Activated T-cell treated with anti-CD3 and anti-CD28 coated beads for 1 hour (primary cell): ENCODE data around the gene CLCNKB.
"Not testable (repeated sequence)": the region's sequence is repeated elsewhere in the genome, so short reads cannot be mapped to it uniquely, and the experiment has no call there.

Source experiments
- DNase-seq: peaks from one replicate; pipeline ENCODE4 v3.0.0-alpha.2; 2020; ENCODE audit warnings: low read depth

The CLCNKB gene

DNA sequence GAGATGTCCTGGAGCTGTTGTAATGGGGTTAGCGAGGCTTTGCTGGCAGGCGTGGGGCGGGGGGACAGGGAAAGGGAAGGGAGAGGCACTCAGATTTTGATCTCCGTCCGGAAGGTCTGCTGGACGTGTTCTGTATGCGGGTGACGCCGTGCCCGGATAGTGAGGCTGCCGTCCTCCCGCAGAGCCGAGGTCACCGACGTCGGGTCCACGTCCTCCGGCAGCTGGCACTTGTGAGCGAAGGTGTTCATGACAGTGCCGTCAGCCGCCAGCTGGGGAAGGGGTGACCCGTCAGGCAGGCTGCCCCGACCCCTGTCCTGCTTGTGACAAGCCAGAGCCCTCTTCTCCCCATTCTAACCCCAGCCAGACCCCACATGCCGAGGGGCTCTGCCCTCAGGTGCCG is 28.1 kb upstream of the CLCNKB start:
- DNase-seq, result no peak

DNA sequence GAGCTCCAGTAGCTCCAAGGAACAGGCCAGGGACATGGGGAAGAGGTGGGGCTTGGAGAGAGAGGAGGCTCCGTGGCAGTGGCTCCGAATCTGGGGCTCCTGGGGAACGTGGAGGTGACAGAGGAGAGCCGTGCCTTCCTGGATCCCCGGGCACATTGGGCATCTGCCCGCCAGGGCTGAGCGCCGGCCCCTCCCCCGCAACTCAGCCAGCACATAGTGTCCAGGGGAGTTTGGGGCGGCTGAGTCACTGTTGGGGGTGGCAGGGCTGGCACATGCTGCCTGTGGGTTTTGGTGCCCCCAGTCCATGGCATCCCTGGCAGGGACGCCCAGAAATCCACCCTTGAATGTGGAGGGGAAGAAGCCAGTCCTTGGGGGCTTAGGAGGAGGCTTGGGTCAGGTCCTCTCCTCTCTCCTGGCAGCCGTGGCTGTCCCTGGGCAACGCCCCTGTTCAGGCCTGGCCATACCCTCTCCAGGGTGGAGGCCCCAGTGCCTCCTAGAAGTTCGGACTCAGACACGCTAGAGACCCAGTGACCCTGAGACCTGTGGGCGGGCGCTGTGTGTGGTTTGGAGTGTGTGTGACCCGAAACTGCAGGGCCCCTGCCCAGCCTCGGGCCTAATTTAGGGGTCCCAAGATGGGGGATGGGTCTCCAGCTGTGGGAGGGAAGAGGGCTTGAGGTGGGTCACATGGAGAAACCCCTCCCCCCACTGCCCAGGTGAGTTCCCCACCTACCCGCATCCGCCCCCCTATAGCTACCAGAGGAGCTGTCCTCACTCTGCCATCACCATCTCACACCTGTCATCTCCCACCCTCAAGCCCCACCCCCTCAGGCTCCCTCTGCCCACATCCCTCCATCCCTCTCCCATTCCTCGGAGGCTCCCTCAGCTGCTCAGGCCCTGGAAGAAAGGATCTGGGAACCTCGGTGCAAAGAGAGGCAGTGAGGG is 27.4 kb upstream of the CLCNKB start:
- DNase-seq, result no peak

DNA sequence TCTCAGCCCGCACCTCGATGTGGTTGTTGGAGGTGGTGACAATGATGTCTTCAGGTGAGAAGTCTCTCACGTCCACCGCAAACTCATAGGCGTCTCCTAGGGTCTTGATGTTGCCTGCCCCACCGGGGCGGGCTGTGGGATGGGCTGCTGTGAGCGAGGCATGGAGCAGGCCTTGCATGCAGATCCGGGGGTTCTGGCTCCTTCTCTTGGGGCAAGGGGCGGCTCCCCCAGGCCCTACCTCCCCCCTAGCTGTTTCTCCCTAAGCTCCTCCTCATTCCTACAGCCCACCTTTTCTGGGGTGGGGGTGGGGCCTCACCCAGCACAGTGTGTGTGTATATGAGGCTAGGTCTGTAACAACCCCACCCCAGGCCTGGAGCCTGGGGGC is 26.5 kb upstream of the CLCNKB start:
- DNase-seq, result no peak

DNA sequence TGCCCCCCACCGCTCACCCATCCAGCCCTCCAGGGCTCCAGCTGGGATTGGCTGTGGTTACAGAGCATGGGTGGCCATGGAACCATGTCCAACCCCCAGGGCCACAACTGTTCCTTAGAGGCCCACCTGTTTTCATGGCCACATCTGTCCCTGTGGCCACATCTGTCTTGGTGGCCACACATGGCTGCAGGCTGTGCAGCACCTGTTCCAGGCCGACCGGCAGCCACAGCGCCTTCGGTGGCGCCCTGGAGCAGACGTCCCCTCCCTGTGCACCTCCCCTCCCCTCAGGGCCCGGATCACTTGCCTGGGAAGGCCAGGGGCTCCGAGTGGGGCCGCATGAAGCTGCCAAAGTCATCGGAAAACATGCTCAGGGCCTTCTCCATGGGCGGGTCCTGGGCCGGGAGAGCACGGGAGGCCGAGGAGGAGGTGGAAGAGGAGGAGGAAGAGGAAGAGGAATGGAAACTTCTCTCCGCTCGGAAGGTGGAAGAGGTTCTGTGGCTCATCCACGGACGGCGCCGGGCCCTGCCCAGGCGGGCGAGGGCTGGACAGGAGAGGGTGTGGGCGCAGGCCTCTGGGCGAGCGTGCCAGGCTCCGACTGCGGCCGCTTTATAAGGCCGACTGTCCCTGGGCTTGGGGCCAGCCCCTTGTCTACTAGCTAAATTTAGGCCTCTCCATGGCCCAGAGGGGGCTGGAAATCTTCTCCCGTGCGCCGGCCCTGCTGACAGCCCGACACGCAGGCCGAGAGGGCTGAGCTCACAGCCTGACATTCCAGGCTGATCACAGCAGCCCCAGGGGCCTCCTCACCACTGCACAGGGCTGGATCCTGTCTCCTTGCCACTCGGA is 25.9 kb upstream of the CLCNKB start, which contains the start of gene HSPB7:
TSS of gene HSPB7 (minus strand) at position 583 of the 843 bp plus-strand sequence. CDS start at position 503, 80 bp downstream.
- no peak for DNase-seq

DNA sequence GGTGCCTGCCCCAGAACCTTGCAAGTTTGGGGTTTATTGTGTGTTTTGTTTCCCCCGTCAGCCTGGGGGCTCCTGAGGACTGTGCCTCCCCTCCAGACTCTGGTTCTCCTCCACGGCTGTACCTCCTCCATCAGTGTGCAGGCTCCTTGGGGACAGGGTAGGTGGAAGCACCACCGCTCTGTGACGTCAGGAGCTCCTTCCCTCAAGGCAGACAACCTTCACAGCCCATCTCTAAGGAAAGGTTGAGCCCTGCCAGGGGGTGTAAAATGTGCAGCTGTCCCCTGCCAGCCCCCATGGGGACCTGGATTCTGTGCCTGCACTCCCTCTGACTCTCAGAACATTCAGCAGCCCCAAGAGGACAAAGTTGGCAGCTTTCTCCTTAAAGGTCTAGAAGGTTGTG is 25.3 kb upstream of the CLCNKB start:
- DNase-seq, result no peak

DNA sequence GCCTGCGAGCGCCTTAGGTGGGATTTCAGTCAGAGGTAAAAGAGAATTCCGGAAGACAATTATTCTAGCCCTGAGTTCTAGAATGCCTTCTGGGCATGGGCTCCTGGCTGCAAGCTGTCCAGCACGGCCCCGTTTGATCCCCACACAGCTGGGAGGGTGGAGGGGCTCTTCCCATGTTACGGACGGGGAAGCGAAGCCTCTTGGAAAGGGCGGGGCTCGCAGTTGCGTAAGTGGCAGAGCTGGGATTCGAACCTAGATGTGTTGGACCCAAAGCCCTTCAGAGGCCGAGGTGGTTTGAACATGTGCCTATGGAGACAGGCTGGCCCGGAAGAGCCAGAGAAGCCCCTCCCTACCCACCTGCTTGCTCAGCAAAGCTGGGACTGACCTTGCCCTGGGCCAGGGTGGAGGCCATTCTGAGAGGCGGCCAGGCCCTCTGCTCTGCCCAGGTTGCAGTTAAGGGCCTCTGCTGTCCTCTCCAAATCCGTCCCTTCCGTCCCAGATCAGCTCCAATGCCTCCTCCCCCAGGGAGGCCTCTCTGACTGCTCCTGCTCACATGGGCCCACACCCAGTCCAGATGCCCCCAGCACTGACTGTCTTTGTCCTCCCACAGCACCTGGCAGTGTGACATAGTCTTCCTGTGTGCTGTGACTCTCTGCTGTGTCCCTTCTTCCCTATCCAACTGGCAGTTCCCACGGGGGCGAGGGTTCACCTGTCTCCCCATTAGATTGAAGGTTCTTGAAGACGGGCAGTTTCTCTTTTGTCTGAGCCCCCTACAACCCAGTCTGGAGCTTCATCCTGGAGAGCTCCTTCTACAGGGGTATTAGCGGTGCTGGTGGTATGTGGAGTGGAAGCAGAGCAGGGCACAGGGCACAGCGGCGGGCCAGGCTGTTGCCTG is 24.6 kb upstream of the CLCNKB start:
- no peak for DNase-seq

DNA sequence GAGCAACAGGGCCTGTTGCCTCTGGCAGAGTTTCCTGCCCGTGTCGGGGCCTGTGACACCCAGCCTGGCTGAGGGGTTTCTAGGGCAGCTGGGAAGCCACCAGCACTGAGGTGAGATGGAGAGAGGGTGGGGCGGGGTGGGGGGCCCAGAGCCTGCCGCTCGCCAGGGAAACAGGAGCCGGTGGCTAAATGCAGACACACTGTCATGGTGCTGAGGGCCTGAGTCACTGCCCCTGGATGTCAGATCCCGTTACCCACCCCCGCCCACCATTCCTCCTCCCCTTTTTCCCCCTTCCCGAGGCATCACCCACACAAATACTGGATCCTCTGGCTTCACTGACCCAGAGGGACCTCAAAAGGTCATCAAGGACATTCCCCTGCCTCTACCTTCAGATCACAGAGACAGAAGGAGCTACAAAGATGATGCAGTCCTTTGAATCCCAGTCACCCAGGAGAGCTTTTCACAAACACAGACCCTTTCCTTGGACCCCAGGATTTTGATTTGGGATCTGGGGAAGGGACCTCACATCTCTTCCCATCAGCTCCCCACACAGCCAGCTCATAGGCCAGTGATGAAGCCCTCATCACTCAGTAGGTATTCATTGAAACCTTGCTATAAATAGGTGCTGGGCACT is 23.8 kb upstream of the CLCNKB start:
- DNase-seq, result no peak

DNA sequence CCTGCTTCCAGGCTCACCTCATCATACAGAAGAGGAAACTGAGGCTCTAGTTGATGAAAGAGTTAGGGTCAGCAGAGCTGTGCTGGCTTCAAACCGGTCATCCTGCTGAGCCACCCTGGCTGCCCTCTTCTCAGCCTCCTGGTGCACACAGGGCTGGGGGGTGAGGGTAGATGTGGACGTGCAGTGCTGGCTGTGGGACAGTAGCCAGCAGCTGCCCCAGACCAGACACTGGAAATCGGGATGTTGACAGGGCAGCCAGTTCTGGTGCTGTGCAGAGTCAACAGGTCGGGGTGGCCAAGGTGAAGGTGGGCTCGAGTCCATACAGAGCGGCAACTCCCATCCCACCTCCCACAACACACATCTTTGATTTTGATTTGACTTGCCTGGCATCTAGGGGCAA is 23.3 kb upstream of the CLCNKB start:
- DNase-seq, result no peak

DNA sequence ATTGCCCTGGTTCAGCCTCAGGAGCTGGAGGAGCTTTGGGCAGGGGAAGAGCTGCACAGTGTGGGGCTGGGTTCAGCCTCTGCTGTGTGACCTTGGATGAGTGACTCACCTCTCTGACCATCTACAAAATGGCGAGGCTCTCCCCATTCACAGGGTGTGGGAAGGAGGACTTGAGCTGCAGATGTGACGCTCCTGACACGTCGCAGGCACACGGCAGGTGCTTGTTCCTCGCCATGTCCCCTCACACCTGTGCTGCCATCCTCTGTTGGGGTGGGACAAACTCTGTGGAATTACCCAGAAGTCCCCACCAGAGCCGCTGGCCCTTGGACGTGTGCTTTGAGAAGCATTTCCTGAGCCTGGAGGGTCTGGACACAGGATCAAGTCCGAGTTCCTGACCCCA is 22.7 kb upstream of the CLCNKB start:
- not testable (repeated sequence) for DNase-seq

DNA sequence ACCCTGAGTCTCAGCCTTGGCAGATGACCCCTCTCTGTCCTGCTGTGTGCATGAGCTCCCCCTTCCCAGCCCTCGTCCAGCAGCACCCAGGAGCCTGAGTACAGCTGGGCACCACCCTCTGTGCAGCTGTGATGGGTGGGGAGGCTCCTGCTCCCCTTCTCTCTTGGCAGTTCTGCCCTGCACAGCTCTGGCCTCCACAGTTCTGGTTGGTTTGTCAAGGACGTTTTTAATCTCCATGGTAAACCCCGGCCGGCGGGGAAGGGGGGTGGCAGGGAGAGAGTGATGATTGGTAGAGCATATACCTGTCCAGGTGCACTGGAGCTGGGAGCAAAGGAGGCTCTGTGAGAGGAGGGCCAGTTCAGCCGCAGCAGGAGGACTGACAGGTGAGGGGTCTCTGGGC is 21.9 kb upstream of the CLCNKB start, which contains the start of gene CLCNKA:
TSS of gene CLCNKA (plus strand) at position 356 of the 400 bp plus-strand sequence. CDS start 584 bp downstream, outside the sequence.
- no peak for DNase-seq

DNA sequence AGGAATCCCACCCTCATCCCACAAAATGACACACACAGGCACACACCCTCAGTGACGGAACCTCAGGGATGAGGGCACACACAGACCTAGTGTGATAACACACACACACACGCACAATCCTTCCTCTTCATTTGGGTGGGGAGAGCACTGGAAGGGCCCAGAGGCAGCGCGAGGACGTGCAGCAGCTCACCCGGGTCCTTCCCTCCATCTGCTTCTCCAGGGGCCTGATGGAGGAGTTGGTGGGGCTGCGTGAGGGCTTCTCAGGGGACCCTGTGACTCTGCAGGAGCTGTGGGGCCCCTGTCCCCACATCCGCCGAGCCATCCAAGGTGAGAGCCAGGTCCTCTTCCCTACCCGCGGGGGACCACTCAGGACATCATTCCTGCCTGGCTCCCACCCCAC is 21.2 kb upstream of the CLCNKB start:
- no peak for DNase-seq

DNA sequence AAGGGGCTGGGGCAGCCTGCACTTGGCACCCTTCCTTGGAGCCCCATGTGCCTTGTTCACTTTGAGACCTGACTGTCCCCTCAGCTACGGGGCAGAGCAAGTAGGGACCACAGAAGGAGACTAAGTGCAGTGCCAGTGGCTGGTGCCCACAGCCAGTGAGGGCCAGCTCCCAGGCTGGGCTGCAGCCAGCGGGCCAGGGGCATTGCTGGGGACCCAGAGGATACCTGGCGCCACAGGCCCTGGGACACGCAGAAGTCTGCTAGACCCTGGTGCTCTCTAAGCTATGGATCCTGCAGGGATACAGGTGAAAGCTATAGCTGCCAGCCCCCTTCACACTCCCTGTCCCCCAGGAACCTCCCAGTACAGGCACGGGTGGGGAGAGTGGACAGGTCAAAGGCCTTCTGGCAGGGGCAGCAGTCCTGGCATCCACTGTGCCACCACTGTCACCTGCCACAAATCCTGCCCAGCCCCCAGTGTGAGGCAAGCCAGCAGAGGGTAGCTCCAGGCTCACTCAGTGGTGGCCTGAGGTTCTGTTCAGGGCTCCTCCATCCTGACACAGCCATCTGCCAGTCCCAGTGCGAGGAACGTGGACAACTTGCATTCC is 20.4 kb upstream of the CLCNKB start:
- no peak for DNase-seq

DNA sequence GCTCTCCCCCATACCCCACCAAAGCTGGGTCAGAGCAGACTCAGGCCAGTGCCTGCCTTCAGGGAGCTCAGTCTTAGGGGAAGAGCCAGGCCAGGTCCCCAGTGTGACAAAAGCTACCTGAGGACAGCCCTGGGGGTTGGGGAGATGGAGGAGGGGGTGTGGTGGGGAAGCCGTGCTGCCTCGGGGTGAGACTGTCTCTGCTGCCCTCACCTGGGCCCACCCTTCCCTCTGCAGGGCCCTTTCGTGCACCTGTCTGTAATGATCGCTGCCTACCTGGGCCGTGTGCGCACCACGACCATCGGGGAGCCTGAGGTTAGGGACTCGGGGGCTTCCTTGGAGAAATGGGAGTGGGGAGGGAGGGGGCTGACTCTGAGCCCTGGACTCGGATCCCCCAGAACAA is 17.3 kb upstream of the CLCNKB start:
- DNase-seq, result not testable (repeated sequence)

DNA sequence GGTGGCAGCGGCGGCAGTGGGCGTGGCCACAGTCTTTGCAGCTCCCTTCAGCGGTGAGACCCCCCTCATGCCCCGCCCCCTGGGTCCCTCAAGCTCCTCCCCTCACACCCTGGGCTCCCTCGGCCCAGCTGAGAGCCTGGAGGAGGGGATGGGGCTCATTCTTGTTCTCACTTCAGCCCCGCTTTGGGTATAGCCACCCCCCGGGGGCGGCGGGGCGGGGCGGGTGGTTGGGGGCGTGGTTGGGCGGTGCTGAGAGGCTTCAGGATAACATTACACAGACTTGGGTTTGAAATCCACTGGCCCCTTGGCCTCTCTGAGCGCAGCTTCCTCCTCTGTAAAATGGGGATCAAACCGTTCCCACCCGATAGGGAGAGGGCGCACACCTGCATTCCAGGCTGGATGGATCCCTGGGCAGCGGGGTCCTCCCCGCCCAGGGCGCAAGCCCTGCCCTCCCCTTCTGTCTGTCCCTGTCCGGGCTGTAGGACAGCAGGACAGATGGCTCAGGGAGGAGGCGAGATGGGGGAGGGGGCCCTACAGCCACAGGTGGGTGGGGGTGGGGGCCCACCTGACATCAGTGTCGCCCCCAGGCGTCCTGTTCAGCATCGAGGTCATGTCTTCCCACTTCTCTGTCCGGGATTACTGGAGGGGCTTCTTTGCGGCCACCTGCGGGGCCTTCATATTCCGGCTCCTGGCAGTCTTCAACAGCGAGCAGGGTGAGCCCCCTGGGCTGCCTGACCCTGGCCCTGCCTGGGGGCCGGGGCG is 16.7 kb upstream of the CLCNKB start:
- DNase-seq, result peak; percentile 27

DNA sequence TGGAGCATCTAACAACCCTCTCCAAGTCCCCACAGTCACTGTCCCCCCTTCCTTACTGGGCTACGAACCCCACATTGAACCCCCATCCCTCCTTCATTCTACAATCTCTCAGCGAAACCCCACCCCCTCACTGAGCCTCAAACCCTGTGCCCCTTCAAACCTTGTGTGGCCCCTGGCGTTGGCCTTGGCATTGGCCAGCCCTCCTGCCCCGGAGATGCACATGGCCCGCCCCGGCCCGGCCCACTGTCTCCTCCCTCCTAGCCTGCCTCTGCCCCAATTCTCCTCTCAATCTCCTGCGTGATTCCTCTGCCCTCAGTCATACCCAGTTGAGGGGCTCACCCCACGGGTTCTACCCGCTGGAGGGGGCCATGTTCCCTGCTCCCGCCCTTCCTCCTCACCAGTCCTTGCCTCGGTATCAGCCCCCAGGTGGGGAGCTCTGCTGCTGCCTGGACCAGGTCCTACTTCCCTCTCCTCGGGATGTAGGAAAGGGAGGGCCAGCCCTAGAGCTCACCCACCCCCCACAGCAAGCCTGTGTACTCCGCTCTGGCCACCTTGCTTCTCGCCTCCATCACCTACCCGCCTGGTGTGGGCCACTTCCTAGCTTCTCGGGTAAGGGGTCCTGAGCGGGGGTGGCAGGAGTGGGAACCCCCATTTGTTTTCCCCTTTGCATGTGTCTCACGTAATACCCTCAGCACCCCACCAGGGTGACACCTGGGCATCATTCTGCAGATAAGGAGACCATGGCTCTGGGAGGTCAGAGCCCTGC is 15.2 kb upstream of the CLCNKB start:
- no peak for DNase-seq

DNA sequence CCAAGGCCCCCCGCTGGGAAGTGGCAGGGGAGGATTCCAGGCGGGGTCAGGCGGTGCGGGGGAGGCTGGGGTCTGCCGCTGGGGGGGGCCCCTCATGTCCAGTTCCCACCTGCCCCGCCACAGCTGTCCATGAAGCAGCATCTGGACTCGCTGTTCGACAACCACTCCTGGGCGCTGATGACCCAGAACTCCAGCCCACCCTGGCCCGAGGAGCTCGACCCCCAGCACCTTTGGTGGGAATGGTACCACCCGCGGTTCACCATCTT is 14.6 kb upstream of the CLCNKB start:
- not testable (repeated sequence) for DNase-seq

DNA sequence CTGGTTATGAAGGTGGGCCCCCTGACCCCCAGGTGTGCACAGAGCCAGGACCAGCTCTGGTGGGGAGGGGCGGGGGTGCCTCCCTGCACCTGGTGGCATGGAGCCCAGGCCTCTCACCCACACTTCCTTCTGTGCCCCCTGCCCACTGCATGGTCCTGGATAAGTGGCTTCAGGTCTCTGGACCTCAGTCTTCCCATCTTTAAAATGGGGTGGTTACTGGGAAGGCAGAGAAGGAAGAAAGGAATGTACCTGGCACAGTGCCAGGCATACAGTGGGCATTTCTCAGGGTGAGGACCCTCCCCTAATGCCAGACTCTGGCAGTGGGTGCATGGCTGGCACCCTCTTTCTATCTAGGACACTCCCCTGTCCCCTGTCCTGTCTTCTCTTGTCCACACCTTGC is 14.3 kb upstream of the CLCNKB start:
- DNase-seq, result no peak

DNA sequence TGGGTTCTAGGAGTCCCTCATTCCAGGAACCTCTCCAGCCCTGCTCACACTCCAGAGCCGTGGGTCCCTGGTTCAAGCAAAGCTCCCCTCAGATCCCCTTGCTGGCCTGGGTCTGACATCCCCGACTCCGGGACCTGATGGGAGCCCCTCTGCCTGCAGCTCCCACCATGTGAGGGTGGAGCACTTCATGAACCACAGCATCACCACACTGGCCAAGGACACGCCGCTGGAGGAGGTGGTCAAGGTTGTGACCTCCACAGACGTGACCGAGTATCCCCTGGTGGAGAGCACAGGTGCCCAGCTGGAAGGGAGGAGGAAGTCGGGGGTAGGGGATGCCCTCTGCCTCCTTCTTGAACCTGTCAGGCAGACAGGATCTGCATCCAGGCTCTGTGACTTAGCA is 12.0 kb upstream of the CLCNKB start:
- no peak for DNase-seq

DNA sequence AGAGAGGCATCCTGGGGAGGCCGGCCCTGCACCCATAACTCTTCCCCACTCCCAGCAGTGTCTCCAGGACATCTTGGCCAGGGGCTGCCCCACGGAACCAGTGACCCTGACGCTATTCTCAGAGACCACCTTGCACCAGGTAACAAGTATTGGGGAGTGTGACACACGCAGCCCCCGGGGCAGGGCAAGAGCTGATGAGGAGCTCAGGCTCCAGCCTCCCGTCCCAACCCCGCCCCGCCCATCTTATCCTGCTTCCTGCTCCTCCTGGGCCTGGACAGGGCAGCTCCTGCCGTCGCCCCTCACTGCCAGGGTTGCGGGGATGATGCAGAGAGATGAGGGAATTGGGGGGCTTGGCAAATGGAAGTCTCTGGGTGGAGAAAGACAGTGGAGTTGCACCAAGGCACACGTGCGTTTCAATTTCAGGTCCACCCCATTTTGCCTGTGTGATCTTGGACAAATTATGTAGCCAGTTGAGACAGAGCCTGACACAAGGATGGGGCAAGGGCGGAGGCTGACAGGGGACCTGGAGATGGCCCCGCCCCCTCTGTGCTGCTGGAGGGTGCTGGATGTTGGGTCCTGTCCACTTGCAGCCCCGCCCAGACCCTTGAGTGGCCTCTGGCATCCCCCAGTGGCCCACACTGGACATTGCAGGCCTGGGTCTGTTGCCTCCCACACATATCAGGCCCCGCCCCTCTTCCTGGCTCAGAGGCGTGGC is 11.0 kb upstream of the CLCNKB start:
- DNase-seq, result peak; percentile 13
